ENCODE results near the gene ABTB2. TPM values are rescaled to one million over a fixed set of nuclear protein-coding genes. Genes with fewer than 3 reads are reported as not detected.

The ABTB2 gene
- total RNA-seq, 2 experiments from 2014 or later = 1.2 TPM

DNA sequence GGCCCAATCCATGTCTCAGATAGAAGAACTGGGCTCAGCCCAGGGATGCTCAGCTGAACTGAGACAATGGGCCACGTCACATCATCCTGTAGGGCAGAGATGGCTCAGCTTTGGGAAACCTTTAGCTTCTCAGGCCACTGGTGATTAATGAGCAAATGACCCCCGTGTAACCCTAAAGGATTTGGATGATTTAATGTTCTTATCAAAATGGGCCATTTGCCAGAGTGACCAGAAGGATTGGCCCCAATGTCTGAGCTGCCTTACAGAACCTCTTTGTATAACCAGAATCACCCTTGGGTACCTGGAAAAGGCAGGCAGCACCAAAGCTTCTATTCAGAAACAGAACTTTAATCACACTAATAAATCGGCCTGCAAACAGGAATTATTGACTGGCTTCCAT is 73.7 kb downstream of the ABTB2 start:
- ATAC-seq = no peak
- DNase-seq = no peak
- H3K4me1 Mint-ChIP-seq = no peaks in the 10 kb centered on the region
- H3K27ac Mint-ChIP-seq = no peak overlapping the region
- H3K4me3 Mint-ChIP-seq = no peak overlapping the region
- no peaks in the 10 kb centered on the region for H3K9me3 Mint-ChIP-seq (ENCODE audit: low read depth)
- H3K27me3 Mint-ChIP-seq = no peaks in the 10 kb centered on the region
- CTCF ChIA-PET = interaction anchor here (0.7 to 1.2 kb wide), 2 partner anchors 30 to 104 kb away, joined by 3 read pairs; no protein-coding TSS in a partner anchor
- H3K36me3 Mint-ChIP-seq (ENCODE audit: low read depth) = no peaks in the 10 kb centered on the region
- intact Hi-C loops (cut with DNase I, micrococcal nuclease) = no loop called here
- POLR2A ChIA-PET = no interaction called here

DNA sequence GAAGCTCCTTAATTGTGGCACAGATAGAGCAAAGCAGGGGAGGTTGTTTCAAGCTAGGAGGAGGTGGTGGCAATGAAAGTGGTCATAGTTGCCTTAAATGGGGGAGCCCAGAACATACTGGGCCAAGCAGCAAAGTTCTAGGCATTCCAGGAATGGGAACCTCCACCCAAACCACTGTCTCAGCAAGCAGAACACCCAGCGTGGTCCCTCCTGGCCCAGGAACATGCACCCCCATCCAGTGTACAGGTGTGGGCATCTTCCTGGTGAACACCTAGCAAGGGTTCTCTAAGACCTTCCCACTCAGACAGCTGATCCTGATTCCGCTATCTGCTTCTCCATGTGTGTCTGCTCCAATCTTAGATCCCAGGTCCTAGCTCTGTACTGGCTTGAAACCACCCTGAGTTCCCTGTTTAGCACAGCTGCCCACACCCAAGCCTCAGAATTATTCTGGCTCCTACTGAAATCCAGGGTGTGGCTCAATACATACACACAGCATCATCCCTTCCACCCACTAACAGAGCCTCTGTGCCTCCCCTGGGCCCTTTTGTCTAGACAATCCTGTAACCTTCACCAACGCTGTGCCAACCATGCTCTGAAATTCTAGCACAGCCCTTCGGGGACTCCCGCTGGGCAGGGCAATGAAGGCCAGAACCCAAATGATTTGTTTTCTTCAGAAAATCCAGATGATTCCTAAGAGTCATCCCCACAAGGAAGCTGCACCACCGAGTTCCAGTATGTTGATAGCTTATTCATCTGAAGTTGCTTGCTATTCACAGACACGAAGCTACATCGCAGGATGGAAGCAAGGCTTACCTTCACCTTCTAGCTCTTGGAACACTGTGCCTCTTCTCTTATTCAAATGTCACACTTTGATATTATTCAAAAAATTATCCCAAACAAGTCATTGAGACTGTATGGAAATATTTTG is 76.6 kb downstream of the ABTB2 start:
- Mint-ChIP-seq H3K27me3 (no peaks in the 10 kb centered on the region), H3K4me1 (no peaks in the 10 kb centered on the region), H3K9me3 (ENCODE audit: low read depth) (no peaks in the 10 kb centered on the region), H3K36me3 (ENCODE audit: low read depth) (no peaks in the 10 kb centered on the region), H3K27ac (no peak overlapping the region), H3K4me3 (no peak overlapping the region)
- no peak for ATAC-seq
- CTCF ChIA-PET = interaction anchor here (0.6 to 0.7 kb wide), 2 partner anchors 29 to 420 kb away, joined by 3 read pairs; no protein-coding TSS in a partner anchor
- DNase-seq = no peak
- POLR2A ChIA-PET = no interaction called here
- intact Hi-C loops (cut with DNase I, micrococcal nuclease) = no loop called here

DNA sequence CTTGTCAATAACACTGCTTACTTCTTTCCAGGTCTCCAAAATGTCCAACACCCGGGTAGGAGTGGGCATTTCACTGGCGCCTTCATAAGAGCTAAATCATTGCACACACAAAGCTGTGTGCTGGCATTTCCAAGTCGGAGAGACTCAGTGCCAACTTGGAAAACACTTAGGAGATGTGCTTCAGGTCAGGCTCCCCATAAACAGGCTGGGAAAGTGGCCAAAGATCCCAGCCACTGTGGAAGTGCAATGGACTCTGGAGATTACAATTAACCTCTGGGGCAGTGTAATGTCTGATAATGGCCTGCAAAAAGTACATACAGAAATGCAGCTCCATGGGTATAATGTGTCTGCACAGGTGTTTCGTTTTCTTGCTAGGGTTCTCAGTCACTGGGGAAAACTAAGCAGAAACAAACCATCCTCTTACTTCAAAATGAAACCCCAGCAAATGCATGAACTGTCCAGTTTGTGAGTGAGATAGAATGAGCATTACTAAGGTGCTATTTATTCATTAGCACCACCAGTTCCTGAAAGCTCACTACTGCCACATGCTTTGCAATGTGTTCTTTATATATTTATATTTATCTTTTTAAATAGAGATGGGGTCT is 79.0 kb downstream of the ABTB2 start:
- no peak overlapping the region for H3K4me3 Mint-ChIP-seq
- intact Hi-C loops (cut with DNase I, micrococcal nuclease) = no loop called here
- CTCF ChIA-PET = no interaction called here
- DNase-seq (no peak), ATAC-seq (no peak)
- H3K9me3 Mint-ChIP-seq (ENCODE audit: low read depth) = no peaks in the 10 kb centered on the region
- POLR2A ChIA-PET = no interaction called here
- no peaks in the 10 kb centered on the region for H3K4me1 Mint-ChIP-seq
- no peaks in the 10 kb centered on the region for H3K36me3 Mint-ChIP-seq (ENCODE audit: low read depth)
- H3K27me3 Mint-ChIP-seq = no peaks in the 10 kb centered on the region
- H3K27ac Mint-ChIP-seq = no peak overlapping the region

DNA sequence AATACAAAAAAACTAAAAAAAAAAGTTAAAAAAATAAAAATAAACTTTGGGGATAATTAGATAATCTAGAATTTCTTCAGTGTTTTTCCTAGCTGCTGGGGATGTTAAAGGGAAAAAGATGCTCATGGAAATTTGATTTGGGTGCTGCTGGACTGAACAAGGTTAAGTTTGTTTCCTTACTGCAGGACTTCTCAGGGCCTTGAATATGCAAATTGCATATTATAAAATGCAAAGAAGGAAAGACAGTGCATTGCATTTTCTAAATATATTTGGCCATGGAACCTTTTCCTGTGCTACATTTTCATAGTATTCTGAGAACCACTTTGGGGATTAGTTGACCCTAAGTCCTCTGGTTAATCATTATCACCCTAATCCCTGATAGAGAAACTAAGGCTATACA is 79.6 kb downstream of the ABTB2 start:
- H3K27me3 Mint-ChIP-seq = no peaks in the 10 kb centered on the region
- no peak overlapping the region for H3K4me3 Mint-ChIP-seq
- no peaks in the 10 kb centered on the region for H3K4me1 Mint-ChIP-seq
- no peaks in the 10 kb centered on the region for H3K9me3 Mint-ChIP-seq (ENCODE audit: low read depth)
- CTCF ChIA-PET = no interaction called here
- intact Hi-C loops (cut with DNase I, micrococcal nuclease) = no loop called here
- H3K27ac Mint-ChIP-seq = no peak overlapping the region
- H3K36me3 Mint-ChIP-seq (ENCODE audit: low read depth) = no peaks in the 10 kb centered on the region
- DNase-seq (no peak), ATAC-seq (no peak)
- POLR2A ChIA-PET = no interaction called here

DNA sequence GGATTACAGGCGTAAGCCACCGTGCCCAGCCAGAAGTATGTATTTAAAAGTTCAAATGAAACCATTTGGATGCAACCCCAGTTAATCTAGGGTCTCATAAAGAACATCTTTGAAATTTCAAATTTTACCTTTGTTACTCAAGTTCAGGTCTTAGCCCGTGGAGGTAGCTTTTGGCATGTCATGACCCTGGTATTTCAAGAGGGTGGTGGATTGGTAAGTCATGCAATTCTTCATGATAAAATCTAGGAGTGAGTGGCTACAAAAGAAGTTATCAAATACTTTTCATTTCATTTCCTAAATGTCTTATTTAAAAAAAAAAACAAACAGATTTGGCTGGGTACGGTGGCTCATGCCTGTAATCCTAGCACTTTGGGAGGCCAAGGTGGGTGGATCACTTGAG is 80.6 kb downstream of the ABTB2 start:
- no peaks in the 10 kb centered on the region for H3K36me3 Mint-ChIP-seq (ENCODE audit: low read depth)
- CTCF ChIA-PET = no interaction called here
- intact Hi-C loops (cut with DNase I, micrococcal nuclease) = no loop called here

DNA sequence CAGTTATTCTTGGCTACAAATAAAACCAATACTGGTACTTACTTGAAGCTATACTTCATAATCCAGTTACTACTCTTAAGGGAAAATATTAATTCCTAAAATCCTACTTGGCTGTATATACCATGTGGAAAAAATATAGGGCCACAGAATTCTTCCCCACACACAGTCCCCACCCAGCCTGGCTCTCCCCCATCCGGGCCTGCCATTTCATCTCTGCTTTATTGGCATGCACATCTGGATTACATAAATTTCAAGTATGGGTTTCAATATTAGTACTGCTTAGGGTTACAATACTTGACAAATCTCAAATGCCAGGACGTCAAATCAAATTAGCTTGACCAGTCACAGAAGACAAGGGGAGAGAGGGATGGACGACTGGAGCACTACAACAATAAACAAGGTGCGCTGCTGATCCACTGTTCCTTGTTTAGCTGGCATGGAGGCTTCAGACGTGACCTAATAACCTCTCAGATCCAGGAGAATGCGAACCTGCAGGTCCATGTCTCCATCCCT is 81.4 kb downstream of the ABTB2 start:
- H3K36me3 Mint-ChIP-seq (ENCODE audit: low read depth) = no peaks in the 10 kb centered on the region
- intact Hi-C loops (cut with DNase I, micrococcal nuclease) = no loop called here
- no peaks in the 10 kb centered on the region for H3K9me3 Mint-ChIP-seq (ENCODE audit: low read depth)
- no peak overlapping the region for H3K27ac Mint-ChIP-seq
- DNase-seq (no peak), ATAC-seq (no peak)
- no peak overlapping the region for H3K4me3 Mint-ChIP-seq
- H3K4me1 Mint-ChIP-seq = no peaks in the 10 kb centered on the region
- ChIA-PET POLR2A (no interaction called here), CTCF (interaction anchor here (0.6 to 1.2 kb wide), 2 partner anchors 48 to 86 kb away, joined by 3 to 6 read pairs; no protein-coding TSS in a partner anchor)
- no peaks in the 10 kb centered on the region for H3K27me3 Mint-ChIP-seq

More for the DNA sequence above, 80.6 kb downstream of the ABTB2 start:
- POLR2A ChIA-PET = no interaction called here
- ATAC-seq = no peak
- Mint-ChIP-seq H3K9me3 (ENCODE audit: low read depth) (no peaks in the 10 kb centered on the region), H3K4me1 (no peaks in the 10 kb centered on the region), H3K27ac (no peak overlapping the region), H3K4me3 (no peak overlapping the region), H3K27me3 (no peaks in the 10 kb centered on the region)
- no peak for DNase-seq

DNA sequence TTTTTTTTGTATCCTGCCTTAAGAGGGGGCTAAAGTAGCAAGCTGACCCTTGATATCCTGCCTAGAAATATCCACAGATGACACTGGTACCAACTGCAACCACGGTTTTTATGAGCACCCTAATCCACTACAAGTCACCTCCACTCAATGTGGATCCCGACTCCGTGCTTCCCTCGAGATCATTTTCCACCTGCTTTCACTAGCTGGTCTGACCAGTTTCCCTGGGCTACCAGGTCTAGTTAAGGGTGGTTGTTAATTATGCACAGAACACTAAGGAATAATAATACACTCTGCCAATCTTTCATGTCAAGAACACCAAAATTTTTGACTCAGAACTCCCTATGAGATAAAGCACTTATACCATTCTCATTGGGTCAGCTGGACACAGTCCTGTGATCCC is 82.3 kb downstream of the ABTB2 start:
- CTCF ChIA-PET = interaction anchor here (1.2 kb wide), 1 partner anchor 87 kb away, joined by 3 read pairs; no protein-coding TSS in a partner anchor
- H3K4me1 Mint-ChIP-seq = no peaks in the 10 kb centered on the region
- POLR2A ChIA-PET = interaction anchor here (0.5 kb wide), 1 partner anchor 102 kb away, joined by 3 read pairs; no protein-coding TSS in a partner anchor
- H3K4me3 Mint-ChIP-seq = no peak overlapping the region
- H3K27me3 Mint-ChIP-seq = no peaks in the 10 kb centered on the region
- H3K36me3 Mint-ChIP-seq (ENCODE audit: low read depth) = no peaks in the 10 kb centered on the region
- ATAC-seq (no peak), DNase-seq (no peak)
- H3K9me3 Mint-ChIP-seq (ENCODE audit: low read depth) = no peaks in the 10 kb centered on the region
- no peak overlapping the region for H3K27ac Mint-ChIP-seq
- intact Hi-C loops (cut with DNase I, micrococcal nuclease) = no loop called here

DNA sequence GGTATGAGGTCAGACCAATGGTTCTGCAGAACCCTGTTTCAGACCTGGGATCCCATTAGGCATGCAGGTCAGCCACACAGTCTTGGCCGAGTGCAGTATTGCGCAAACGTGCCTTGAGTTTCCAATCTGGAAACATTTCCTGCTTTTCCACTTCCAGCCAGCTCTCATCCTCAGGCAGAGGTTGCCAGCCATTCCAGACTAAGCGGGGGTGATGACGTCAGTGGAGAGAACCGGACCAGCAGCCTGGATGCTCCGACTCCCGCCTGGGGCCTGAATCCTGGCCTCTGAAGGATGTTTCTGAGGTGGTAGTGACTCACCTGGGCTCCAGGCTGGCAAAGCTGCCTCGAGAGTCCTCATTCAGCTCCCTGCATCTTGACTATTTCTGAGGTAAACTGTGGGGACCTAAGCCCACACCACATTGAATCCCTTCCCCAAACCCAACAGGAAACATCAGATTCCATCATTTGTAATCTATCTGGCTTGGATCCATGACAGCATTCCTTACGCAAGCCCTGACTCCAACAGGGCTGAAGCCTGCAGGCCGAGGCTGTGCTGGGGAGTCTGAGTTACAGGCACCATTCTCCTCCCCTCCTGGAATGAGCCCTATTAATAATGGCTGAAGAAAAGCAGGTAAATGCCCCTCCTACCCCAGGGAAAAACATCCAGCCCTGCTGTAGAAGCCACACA is 83.0 kb downstream of the ABTB2 start:
- no peaks in the 10 kb centered on the region for H3K4me1 Mint-ChIP-seq
- intact Hi-C loops (cut with DNase I, micrococcal nuclease) = no loop called here
- no peak overlapping the region for H3K4me3 Mint-ChIP-seq
- ChIA-PET POLR2A (interaction anchor here (0.6 kb wide), 1 partner anchor 61 kb away, joined by 3 read pairs; no protein-coding TSS in a partner anchor), CTCF (interaction anchor here (1.2 kb wide), 1 partner anchor 87 kb away, joined by 3 read pairs; no protein-coding TSS in a partner anchor)
- no peak for ATAC-seq
- H3K27me3 Mint-ChIP-seq = peaks cover 1% of the 10 kb centered on the region
- no peak for DNase-seq
- no peaks in the 10 kb centered on the region for H3K9me3 Mint-ChIP-seq (ENCODE audit: low read depth)
- no peak overlapping the region for H3K27ac Mint-ChIP-seq
- no peaks in the 10 kb centered on the region for H3K36me3 Mint-ChIP-seq (ENCODE audit: low read depth)

DNA sequence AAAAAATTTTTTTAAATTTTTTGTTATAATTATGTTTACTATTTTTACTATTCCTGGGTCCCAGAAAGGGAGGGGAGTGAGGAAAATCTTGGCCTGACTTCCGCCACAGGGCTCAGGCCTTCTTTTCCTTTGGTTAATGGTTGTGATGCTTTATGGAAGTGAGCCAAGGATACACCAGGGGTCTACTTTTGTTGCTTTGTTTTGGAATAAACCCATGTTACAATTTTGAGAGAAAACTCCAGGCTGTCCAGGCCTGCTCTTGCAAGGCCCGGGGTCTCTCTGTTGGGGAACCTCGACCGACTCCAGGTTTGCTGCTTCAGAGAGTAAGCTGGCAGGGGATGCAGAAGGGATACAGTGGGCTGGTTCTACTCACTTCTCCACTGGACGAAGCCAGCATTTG is 84.7 kb downstream of the ABTB2 start:
- Mint-ChIP-seq H3K4me3 (no peak overlapping the region), H3K4me1 (no peaks in the 10 kb centered on the region), H3K9me3 (ENCODE audit: low read depth) (no peaks in the 10 kb centered on the region), H3K27me3 (peaks cover 1% of the 10 kb centered on the region), H3K27ac (no peak overlapping the region), H3K36me3 (ENCODE audit: low read depth) (no peaks in the 10 kb centered on the region)
- ATAC-seq = no peak
- ChIA-PET CTCF (interaction anchor here (0.5 kb wide), 1 partner anchor 1143 kb away, joined by 3 read pairs; no protein-coding TSS in a partner anchor), POLR2A (no interaction called here)
- intact Hi-C loops (cut with DNase I, micrococcal nuclease) = no loop called here
- no peak for DNase-seq

DNA sequence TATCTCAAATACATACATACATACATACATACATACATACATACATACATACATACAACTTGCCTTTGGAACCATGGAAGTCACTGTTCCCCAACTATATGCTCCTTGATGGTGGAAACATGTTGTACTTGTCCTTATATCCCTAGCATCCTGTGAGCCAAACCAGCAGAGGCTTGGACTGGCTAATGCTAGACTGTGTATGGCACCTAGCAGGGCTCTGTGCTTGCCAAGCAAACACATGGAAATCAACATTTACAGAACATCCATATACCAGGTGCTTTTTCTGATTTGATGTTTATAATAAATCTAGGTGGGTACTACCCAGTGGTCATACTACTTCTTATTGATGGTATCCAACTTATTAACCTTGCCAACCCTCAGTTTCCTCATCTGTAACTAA is 86.1 kb downstream of the ABTB2 start:
- H3K27me3 Mint-ChIP-seq = peaks cover 1% of the 10 kb centered on the region
- no peak overlapping the region for H3K4me3 Mint-ChIP-seq
- H3K9me3 Mint-ChIP-seq (ENCODE audit: low read depth) = no peaks in the 10 kb centered on the region
- intact Hi-C loops (cut with DNase I, micrococcal nuclease) = no loop called here
- H3K4me1 Mint-ChIP-seq = peaks cover 2% of the 10 kb centered on the region
- no peak overlapping the region for H3K27ac Mint-ChIP-seq
- no peaks in the 10 kb centered on the region for H3K36me3 Mint-ChIP-seq (ENCODE audit: low read depth)
- ATAC-seq (no peak), DNase-seq (no peak)
- ChIA-PET CTCF (no interaction called here), POLR2A (interaction anchor here (0.7 kb wide), 1 partner anchor 505 kb away, joined by 3 read pairs; no protein-coding TSS in a partner anchor)

DNA sequence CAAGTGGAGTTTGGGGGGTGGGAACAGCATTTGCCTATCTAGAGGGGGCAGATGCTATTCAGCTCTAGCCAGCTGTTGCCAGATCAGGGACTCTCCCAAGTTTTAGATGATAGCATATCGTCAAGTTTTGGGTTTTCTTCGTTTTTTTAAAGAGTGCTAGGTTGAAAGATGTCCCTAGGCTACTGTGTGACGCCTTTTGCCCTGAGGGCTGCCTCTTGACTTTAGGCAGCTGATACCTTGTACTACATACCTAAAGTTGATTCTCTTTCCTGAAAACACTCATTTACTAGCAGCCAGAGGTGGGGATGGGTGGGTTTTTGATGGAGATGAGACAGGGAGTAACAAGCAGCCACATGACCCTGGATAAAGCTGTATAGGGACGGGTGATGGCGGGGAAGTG is 87.1 kb downstream of the ABTB2 start:
- no peak overlapping the region for H3K27ac Mint-ChIP-seq
- no peak for ATAC-seq
- peaks cover 10% of the 10 kb centered on the region for H3K4me1 Mint-ChIP-seq
- ChIA-PET CTCF (interaction anchor here (1.0 kb wide), 1 partner anchor 96 kb away, joined by 3 read pairs; no protein-coding TSS in a partner anchor), POLR2A (interaction anchor here (0.7 kb wide), 1 partner anchor 504 kb away, joined by 3 read pairs; no protein-coding TSS in a partner anchor)
- H3K9me3 Mint-ChIP-seq (ENCODE audit: low read depth) = no peaks in the 10 kb centered on the region
- H3K27me3 Mint-ChIP-seq = peaks cover 1% of the 10 kb centered on the region
- no peaks in the 10 kb centered on the region for H3K36me3 Mint-ChIP-seq (ENCODE audit: low read depth)
- intact Hi-C loops (cut with DNase I, micrococcal nuclease) = no loop called here
- no peak for DNase-seq
- no peak overlapping the region for H3K4me3 Mint-ChIP-seq
